Smooth muscle cell (in vitro differentiated cells): ENCODE measurements around the gene FLOT2. TPM values are rescaled to one million over a fixed set of nuclear protein-coding genes. Genes with fewer than 3 reads are reported as not detected.

Source experiments
- DNase-seq: peaks from one replicate; lab custom pipeline; 2025; ENCODE audit not compliant: unreplicated experiment; lab: John Stamatoyannopoulos, UW
- H2AFZ ChIP-seq: fragments of 200-600 bp; sonication (generic); 2 replicates; pipeline ENCODE4 v1.6.0; 2016; ENCODE audit warnings: antibody characterized with exemption, low read depth, mild to moderate bottlenecking
- H3F3A ChIP-seq: fragments of 200-600 bp; sonication (generic); 2 replicates; pipeline ENCODE4 v1.6.0; 2017; ENCODE audit warnings: antibody characterized with exemption, low read depth
- H3K27ac ChIP-seq: fragments of 200-600 bp; sonication (generic); 2 replicates; pipeline ENCODE4 v1.5.1; 2016; ENCODE audit warnings: low read depth, mild to moderate bottlenecking
- H3K27me3 ChIP-seq: fragments of 200-600 bp; sonication (generic); 2 replicates; pipeline ENCODE4 v1.6.1; 2016; ENCODE audit warnings: low read depth, mild to moderate bottlenecking
- H3K36me3 ChIP-seq: fragments of 200-600 bp; sonication (generic); 2 replicates; pipeline ENCODE4 v1.5.1; 2016; ENCODE audit warnings: low read depth
- H3K4me1 ChIP-seq: fragments of 200-600 bp; sonication (generic); 2 replicates; pipeline ENCODE4 v1.5.1; 2016; ENCODE audit warnings: low read depth
- H3K4me2 ChIP-seq: fragments of 200-600 bp; sonication (generic); 2 replicates; pipeline ENCODE4 v1.6.0; 2016; ENCODE audit warnings: mild to moderate bottlenecking
- H3K4me3 ChIP-seq: fragments of 200-600 bp; sonication (generic); 2 replicates; pipeline ENCODE4 v1.5.1; 2016; ENCODE audit warnings: mild to moderate bottlenecking
- H3K79me2 ChIP-seq: fragments of 200-600 bp; sonication (generic); 2 replicates; pipeline ENCODE4 v1.6.0; 2016; ENCODE audit warnings: low read depth, mild to moderate bottlenecking
- H3K9ac ChIP-seq: fragments of 200-600 bp; sonication (generic); 2 replicates; pipeline ENCODE4 v1.6.0; 2016; ENCODE audit warnings: low read depth
- H3K9me3 ChIP-seq: fragments of 200-600 bp; sonication (generic); replicated peaks from 2 replicates; pipeline ENCODE4 v1.5.1; 2016; ENCODE audit warnings: low read depth
- H4K20me1 ChIP-seq: fragments of 200-600 bp; sonication (generic); 2 replicates; pipeline ENCODE4 v1.6.0; 2016; ENCODE audit warnings: low read depth
- WGBS: methylation state at CpG from one replicate; pipeline ENCODE4 v1.1.7; 2016; ENCODE audit warnings: low lambda C conversion rate; 5-methylcytosine and 5-hydroxymethylcytosine counted together
- polyA plus RNA-seq: library from polyadenylated mRNA; unstranded; fragments of >200 nt; fragmentation: Nextera tagmentation; extraction: Ambion mirVana; gene quantifications from 2 replicates; pipeline ENCODE4 v1.2.1, GENCODE V29; 2016
- total RNA-seq: library from RNA; depleted of rRNA; stranded (reverse); fragments of >200 nt; gene quantifications from 2 replicates; pipeline ENCODE4 v1.2.3, GENCODE V29; 2014
- TF ChIP-seq, protein P1 (sequence below): fragments of 200-600 bp; sonication (generic); IDR thresholded peaks from 2 replicates; pipeline ENCODE4 v1.5.1; 2017; ENCODE audit warnings: borderline replicate concordance, mild to moderate bottlenecking, antibody characterized with exemption; ENCODE audit not compliant: insufficient read depth, poor library complexity, severe bottlenecking

FLOT2 gene
- total and polyA plus RNA-seq, 2 experiments from 2014 or later, result 18.1 to 40.1 TPM

DNA sequence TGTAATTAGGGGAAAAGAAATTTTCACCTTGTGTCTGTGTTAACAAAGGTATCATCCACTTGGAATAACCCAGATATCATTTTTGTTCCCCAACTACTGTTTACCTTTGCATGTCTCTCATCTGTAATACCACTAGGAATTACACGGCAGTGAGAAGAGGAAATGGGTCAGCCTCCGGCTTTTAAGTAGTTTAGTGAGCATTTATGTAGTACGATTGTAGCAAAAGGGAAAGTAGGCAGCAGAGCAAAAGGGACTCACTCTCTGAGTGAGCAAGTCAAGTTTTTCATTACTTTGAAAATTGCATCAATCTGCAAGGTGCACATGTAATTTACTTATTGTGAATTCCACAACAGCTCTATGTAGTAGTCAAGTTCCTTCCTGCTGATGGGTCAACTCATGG lies 42.6 kb upstream of the FLOT2 start:
- Histone ChIP-seq H3K4me2 (no peak overlapping the region), H3K79me2 (peaks cover 100% of the 10 kb centered on the region), H4K20me1 (peaks cover 100% of the 10 kb centered on the region), H3K4me3 (no peak overlapping the region), H3K9ac (no peak overlapping the region), H3F3A (peaks cover 3% of the 10 kb centered on the region), H3K27me3 (no peaks in the 10 kb centered on the region), H3K36me3 (peaks cover 3% of the 10 kb centered on the region), H3K27ac (no peak overlapping the region), H3K4me1 (peaks cover 43% of the 10 kb centered on the region), H2AFZ (no peak overlapping the region), H3K9me3 (no peaks in the 10 kb centered on the region)
- DNase-seq, result no peak
- 89% methylated on average over 3 of the region's 3 CpGs for whole genome bisulfite sequencing
- TF ChIP-seq, protein P1, sequence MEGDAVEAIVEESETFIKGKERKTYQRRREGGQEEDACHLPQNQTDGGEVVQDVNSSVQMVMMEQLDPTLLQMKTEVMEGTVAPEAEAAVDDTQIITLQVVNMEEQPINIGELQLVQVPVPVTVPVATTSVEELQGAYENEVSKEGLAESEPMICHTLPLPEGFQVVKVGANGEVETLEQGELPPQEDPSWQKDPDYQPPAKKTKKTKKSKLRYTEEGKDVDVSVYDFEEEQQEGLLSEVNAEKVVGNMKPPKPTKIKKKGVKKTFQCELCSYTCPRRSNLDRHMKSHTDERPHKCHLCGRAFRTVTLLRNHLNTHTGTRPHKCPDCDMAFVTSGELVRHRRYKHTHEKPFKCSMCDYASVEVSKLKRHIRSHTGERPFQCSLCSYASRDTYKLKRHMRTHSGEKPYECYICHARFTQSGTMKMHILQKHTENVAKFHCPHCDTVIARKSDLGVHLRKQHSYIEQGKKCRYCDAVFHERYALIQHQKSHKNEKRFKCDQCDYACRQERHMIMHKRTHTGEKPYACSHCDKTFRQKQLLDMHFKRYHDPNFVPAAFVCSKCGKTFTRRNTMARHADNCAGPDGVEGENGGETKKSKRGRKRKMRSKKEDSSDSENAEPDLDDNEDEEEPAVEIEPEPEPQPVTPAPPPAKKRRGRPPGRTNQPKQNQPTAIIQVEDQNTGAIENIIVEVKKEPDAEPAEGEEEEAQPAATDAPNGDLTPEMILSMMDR, result no peak

DNA sequence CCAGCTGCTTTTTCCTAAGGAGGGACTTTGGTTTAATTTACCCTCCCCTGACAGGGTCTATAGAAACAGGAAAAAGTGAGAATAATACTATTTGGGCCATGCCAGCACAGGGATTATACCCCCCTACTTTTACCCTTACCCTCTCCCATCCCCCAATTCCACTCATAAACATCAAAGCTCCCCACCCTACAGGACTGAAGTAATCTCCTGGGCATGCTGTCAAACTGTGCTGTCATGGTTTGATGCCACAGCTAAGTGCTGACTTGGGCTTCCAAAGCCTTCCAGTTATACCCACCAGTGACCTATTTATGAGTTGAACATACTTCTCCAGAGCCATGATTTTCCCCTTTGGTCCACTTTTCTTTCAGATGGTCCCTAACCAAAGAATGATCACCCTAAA lies 41.0 kb upstream of the FLOT2 start:
- peaks cover 100% of the 10 kb centered on the region for H4K20me1 ChIP-seq

DNA sequence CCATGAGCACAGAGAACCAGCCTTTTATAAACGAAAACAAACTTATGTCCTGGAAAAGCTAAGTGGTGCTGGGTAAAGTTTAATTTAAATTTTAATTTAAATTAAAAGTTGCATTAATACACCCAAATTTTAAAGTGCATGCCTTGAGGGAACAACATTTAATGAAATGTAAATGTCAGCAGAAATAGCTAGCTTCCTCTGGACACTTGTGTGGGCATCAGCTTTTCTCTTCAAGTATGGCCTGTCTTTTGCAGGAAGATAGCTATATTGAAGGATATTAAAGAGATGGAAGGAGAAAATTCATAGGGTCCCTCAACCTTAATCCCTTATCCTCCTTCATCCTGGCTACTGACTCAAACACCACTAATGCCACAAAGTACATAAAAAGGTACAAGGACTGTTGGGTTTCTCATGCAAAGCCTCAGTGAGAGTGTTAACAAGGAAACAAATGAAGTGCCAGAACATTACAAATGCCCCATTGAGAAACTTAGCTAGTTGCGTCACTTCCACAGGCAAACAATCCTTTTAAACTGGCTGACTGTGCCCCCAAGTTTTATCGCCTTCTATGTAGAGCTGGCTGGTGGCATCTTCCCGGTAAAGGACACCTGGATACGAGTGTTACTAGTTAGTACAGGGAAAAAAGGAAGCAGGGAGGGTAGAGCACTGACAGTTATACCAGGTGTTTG lies 39.7 kb upstream of the FLOT2 start:
- Histone ChIP-seq H3K79me2 (peaks cover 99% of the 10 kb centered on the region), H3K9ac (no peak overlapping the region), H3K27me3 (no peaks in the 10 kb centered on the region), H3K9me3 (no peaks in the 10 kb centered on the region), H3F3A (no peaks in the 10 kb centered on the region), H3K4me2 (no peak overlapping the region), H2AFZ (no peak overlapping the region), H3K36me3 (no peaks in the 10 kb centered on the region), H3K4me3 (no peak overlapping the region), H4K20me1 (peaks cover 100% of the 10 kb centered on the region), H3K4me1 (peaks cover 43% of the 10 kb centered on the region), H3K27ac (no peak overlapping the region)
- no peak for DNase-seq
- TF ChIP-seq, protein P1, result no peak
- 84% methylated on average over 5 of the region's 5 CpGs for WGBS

More for the DNA sequence above, 41.0 kb upstream of the FLOT2 start:
- Histone ChIP-seq H3K4me3 (no peak overlapping the region), H3K9ac (no peak overlapping the region), H3K4me2 (no peak overlapping the region), H3F3A (no peaks in the 10 kb centered on the region), H3K36me3 (peaks cover under 1% of the 10 kb centered on the region), H3K9me3 (no peaks in the 10 kb centered on the region), H3K27me3 (no peaks in the 10 kb centered on the region), H2AFZ (no peak overlapping the region), H3K79me2 (peaks cover 99% of the 10 kb centered on the region), H3K4me1 (peaks cover 43% of the 10 kb centered on the region), H3K27ac (no peak overlapping the region)
- TF ChIP-seq, protein P1, result no peak
- no peak for DNase-seq
